Stimulated activated CD4-positive, alpha-beta T cell treated with anti-CD3 and anti-CD28 coated beads, Interleukin-1b, Interleukin-23, amount 100 ng/mL, for 48 hours (primary cell): ENCODE results near the gene CAGE1.

Experiments used
- DNase-seq: peaks from one replicate; pipeline ENCODE4 v3.0.0-alpha.2; 2020

CAGE1 gene

DNA sequence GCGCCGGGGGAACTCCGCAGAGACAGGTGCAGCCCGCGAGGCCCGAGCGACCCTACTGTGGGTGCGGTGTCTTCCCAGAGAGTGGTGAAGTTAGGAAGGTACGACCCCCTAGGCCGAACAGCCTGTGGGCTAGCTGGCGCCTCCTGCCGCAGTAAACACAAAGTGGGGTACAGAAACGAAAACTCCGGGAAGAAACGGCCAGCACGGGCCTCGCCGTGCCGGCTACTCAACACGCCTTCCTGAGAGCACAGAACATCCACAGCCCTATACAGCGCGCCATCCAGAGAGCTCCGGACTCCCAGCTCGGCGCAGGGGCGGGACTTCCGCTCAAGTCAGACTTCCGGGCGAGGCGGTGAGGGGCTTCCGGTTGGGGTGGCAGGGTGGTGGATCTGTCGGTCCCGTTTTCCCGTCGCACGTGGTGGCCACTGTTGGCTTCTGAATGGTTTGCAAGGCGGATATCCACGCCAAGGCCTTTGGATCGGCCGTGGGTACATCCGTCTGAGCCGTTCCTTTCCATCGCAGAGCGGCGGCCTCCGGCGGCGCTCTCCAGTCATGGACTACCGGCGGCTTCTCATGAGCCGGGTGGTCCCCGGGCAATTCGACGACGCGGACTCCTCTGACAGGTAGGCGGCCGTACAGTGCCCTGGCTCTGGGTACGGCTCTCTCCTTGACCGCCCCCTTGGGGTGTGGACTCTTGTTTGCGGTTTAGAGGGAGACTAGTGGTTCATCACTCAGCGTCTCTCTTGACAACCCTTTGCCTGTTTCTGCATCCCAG, at the start of gene CAGE1, which contains the start of gene RIOK1:
Gene CAGE1 (minus strand): TSS at position 292 of the 775 bp plus-strand sequence. CDS start 2,569 bp downstream, outside the sequence.
Gene RIOK1 (plus strand): TSS at position 358 of the 775 bp plus-strand sequence. CDS start 195 bp downstream, at position 553.
- peak; percentile 96 for DNase-seq

- no peak for DNase-seq
Observed at GRCh38 chr6:7439228-7439627, 49.7 kb upstream of the CAGE1 start.

DNA sequence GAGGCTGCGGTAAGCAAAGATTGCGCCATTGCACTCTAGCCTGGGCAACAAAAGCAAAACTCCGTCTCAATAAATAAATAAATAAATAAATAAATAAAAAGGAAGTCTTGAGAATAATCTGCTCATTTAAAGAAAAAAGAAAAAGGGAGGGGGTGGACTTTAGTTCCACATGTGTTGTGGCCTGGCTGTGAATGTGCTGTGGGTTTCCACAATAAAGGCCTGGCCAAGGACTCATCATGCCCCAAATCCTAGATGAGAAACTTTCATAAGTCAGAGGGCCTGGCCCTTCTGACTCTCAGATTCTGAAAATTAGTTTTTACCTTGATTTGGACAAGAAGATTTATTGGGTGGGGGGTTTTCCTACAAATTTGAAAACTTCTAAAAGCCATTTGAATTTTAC, 48.5 kb upstream of the CAGE1 start:
- no peak for DNase-seq

GRCh38 chr6:7434672-7435071, 45.1 kb upstream of the CAGE1 start:
- no peak for DNase-seq

DNA sequence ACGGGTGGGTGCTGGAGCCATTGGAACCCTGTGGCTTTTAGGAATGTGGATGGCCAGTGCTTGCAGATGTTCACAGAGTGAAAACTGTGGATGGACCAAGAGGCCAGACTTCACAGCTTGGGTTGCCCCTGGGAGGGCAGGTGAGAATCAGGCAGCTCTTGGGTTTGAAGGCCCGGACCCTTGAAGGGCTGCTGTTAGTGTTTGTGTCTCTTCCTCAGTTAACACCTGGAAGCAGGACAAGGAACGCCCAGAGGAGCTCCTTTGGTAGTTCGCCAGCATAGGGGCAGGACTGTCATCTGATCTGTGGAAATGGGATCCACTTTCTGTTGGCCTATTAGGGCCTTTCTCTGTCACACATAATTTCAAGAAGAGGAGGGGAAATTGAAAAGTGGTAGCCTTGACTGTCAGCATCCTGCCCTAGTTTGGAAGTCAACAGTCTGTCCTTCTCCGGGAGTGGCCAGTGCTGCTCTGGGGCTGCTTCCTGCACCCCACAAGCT, 43.6 kb upstream of the CAGE1 start:
- DNase-seq: no peak

GRCh38 chr6:7432391-7433120, 43.0 kb upstream of the CAGE1 start:
- DNase-seq: no peak

DNA sequence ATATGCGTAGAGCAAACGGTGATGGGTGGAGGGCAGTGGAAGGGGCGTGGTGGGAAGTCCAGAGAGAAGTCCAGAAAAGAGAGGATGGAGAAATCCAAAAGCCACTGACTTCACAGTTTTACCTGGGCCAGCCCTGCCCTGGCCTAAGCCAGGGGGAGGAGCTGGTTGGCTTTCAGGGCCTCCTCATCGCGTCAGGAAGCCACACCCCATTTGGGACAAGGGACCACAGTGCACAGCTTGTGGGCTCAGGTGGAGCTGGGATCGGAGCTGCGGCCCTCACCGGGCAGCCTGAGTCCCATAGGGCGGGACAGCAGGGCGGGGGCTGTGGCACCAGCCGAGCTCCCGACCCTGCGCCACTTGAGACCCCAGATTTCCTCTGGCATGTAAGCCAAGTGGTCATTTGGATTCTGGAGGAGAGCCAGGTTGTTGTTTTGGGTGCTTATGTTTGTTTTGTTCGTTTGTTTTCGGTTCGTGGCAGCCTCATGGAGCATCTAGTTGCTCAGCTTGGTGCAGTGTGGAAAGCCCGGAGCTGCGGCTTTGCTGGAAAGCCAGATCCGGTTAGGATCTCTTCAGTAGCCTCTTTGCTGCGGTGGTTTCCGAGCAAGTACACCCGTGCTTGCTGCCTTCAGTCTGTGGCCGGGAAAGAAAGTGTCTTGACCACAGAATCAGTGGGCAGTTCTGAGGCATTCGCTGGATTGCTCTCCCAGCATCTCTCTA, 42.3 kb upstream of the CAGE1 start:
- no peak for DNase-seq

DNA sequence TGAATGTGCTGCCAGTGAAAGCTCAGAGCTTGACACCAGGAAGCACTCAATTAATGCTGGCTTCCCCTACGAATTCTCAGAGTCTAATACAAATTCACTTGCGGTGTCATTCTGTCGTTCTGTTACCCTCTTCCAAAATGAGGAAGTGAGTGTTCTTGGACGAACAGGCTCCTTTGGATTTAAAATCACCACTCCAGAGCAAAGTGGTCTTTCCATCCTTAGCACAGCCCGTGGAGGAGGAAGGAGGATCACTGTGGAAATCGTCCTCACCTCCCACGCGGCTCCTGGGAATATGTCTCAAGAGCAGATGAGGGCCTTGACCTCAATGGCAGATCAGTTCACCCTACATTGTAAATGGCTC, 41.8 kb upstream of the CAGE1 start:
- DNase-seq: no peak

DNA sequence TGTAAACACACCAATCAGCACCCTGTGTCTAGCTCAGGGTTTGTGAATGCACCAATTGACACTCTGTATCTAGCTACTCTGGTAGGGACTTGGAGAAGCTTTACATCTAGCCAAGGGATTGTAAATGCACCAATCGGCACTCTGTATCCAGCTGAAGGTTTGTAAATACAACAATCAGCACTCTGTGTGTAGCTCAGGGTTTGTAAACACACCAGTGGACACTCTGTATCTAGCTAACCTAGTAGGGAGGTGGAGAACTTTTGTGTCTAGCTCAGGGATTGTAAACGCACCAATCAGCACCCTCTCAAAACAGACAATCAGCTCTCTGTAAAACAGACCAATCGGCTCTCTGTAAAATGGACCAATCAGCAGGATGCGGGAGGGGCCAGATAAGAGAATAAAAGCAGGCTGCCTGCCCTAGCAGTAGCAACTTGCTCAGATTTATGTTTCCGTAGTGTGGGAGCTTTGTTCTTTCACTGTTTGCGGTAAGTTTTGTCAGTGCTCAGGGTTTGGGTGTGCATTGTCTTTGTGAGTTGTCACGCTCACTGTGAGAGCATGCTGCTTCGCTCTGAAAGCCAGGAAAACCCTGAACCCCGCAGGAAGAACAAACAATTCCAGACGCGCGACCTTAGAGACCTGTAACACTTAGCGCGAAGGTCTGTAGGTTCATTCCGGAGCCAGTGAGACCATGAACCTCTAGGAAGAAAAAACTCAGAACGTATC, 37.1 kb upstream of the CAGE1 start:
- DNase-seq: no peak

GRCh38 chr6:7425808-7426190, 36.3 kb upstream of the CAGE1 start:
- no peak for DNase-seq

DNA sequence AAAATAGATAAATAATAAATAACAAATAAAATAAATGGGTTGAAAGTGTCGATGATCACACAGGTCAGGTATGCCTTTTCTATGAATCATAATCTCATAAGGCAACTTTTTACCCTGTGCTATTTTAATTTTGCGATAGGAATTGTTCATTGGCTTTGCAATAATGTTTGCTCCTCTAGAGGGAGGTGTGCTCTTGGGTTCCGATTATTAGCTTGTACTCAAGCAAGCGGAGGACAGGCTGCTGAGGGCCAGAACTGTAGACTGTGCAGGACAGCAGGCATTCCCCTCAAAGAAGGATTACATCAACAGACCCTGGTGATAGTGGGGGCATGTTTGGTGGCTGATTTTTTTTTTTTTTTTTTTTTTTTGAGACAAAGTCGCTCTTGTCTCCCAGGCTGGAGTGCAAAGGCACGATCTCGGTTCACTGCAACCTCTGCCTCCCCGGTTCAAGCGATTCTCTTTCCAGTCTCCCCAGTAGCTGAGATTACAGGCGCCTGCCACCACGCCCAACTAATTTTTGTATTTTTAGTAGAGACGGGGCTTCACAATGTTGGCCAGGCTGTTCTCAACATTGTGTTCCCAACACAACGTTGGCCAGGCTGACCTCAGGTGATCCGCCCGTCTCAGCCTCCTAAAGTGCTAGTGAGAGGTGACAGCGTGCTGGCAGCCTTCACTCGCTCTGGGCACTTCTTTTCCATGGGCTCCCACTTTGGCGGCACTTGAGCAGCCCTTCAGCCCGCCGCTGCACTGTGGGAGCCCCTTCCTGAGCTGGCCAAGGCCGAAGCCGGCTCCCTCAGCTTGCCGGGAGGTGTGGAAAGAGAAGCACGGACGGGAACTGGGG, 35.6 kb upstream of the CAGE1 start:
- DNase-seq: no peak

- DNase-seq: no peak
Observed at GRCh38 chr6:7424058-7424457, 34.5 kb upstream of the CAGE1 start.

GRCh38 chr6:7421066-7421465, 31.5 kb upstream of the CAGE1 start:
- DNase-seq: no peak

DNA sequence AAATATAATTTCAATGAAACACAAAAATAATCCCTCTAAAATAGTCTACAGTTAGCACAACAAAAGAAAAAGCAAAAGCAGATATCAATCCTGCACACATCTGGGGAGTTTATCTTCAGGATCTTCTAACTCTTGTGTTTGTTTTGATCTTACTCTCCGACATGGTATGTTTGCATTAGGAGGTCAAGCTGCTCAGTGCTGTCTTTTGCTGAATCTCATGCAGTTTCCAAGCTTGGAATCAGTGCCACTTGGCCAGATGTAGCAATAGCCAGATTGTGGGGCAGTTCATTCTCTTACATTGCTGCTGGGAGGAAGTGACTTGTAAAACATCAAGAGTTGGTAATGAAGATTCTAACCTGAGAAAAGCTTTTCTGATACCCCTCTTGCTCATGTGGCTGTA, 29.5 kb upstream of the CAGE1 start:
- DNase-seq: no peak

DNA sequence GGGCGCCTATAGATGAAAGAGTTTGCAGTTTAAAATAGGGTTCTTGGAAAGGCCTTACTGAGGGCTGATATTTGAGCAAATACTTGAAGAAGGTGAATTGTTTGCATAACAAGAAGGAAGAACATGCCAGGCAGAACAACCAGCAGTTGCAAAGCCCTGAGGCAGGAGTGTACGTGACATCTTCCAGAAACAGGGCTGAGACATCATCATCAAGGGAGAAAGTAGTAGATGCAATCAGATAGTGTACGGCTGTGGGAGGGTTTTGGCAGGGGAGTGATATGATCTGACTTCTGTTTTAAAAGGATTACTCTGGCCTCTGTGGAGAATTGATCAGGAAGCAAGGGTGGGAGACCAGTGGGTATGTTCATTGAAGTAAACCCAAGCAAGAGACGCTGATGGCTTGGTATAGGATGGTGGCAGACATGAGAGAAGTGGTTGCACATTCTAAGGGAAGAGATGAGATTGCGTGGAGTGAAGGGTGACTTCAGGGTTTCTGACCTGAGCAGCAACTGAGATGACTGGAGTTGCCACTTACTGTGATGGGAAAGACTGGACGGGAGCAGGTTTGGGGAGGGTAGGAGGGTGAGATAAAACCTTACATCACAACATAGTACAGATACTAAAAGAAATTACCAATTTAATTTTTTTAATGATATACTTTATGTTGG, 28.8 kb upstream of the CAGE1 start:
- DNase-seq: no peak

DNA sequence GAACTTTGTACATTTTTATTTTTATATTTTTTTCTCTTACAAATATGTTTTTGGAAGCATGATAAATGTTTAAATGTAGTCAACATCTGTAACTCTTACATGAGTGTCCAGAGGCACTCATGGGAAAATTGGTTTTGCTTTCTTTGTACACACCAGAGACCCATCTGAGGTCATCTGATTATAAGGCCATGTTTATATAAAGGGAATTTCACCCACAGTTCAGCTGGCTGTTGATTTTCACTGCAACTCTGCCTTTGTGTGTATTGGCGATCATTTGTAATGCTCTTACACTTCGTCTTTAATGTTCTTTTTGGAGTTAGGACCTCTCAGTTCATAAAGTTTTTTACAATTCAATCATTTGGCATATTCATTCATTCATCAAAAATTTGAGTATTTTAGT, 28.1 kb upstream of the CAGE1 start:
- DNase-seq: no peak

DNA sequence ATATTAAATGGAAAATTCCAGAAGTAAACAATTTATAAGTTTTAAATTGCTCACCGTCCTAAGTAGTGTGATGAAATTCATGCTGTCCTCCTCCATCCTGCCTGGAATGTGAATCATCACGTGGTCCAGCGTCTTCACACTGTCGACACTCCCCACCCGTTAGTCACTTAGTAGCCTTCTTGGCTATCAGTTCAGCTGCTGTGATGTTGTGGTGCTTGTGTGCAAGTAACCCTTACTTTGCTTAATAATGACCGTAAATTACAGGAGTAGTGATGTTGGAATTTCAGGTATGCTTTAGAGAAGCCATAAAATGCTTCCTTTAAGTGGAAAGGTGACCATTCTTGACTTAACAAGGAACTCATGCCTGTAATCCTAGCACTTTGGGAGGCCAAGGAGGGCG, 25.3 kb upstream of the CAGE1 start:
- DNase-seq: no peak

DNA sequence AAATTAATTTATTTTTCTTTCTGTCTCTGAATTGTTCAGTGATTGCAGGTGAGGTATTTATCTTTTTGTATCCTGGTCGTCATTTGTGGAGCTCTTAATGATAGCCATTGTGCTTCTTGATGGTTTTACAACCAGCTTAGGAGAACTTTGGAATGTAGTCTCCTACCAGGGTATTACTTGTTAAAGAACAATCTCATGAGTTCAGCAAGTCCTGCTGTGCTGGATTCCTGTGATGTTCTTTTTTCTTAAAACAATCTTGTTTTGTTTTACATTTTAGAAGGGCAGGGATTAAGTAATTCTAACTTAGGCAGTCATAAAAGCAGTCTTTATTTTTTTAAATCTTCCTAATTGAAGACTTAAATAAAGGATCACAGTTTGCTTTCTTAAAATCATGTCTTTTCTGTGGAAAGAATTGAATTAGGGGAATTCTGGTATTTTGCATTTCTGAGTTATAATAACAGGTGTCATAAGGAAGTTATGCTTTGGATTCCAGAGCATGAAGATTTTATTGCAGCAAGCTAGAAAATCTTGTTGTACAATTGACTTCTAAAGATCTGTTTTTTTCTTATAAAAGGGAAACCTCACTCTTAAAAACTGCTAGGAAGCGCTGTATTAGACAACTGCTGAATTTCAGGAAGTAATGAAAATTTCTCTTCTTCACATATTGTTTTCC, 23.7 kb upstream of the CAGE1 start:
- no peak for DNase-seq

DNA sequence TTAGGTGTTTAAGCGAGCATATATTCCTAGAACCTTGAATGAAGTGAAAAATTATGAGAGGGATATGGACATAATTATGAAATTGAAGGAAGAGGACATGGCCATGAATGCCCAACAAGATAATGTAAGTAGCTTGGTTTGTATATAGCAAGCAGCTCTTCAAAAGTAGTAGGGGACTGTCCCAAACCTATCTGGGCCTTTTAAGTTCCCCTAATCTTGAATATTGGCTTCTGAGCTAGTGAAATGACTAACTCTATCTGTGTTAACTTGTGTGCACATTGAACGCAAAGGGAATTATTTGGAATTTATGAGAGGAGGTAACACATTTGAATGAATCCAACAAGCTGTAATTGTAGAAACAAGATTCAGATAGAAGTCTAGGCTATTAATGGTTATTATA, 21.8 kb upstream of the CAGE1 start:
- no peak for DNase-seq

DNA sequence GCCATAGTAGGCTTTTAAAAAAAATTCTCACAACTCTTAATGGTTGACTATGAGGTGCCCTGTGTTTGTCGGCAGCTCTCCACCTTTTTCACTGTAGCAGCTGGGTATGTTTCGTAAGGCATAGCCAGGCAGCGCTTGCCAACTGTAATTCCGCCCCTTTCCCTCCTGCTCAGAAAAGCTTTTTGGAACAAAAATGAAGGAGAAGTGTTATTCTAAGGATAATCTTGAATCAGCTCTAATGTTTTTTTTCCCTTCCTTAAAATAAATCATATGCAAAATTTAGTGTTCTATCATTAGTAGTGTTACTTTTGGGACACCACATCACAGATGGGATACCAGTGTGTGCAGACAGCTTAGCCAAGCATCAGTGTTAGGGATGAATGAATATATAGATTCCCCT, 21.3 kb upstream of the CAGE1 start:
- no peak for DNase-seq

- DNase-seq: no peak
Observed at GRCh38 chr6:7409740-7410139, 20.2 kb upstream of the CAGE1 start.
